Prostate gland (tissue), 2 donors: ENCODE data around the gene GNA12. TPM values are rescaled to one million over a fixed set of nuclear protein-coding genes. Genes with fewer than 3 reads are reported as not detected.
"Not testable (repeated sequence)": the region's sequence is repeated elsewhere in the genome, so short reads cannot be mapped to it uniquely, and the experiment has no call there.

Experiments
- DNase-seq: peaks from one replicate; pipeline ENCODE4 v3.0.0-alpha.2; 2019; ENCODE audit warnings: low spot score
- H3K27ac ChIP-seq, 2 donors: fragments of 200-600 bp; sonication (generic); 2 replicates each; pipeline ENCODE4 v1.5.1; 2017 to 2019
- H3K27me3 ChIP-seq: fragments of 200-600 bp; sonication (generic); replicated peaks from 2 replicates; pipeline ENCODE4 v1.5.1; 2019; ENCODE audit not compliant: insufficient read depth
- H3K36me3 ChIP-seq, 2 donors: fragments of 200-600 bp; sonication (generic); 1 replicate in 1 of 2; 2 replicates in 1 of 2; pipeline versions ENCODE4 v1.5.1 to v1.8.1; 2017 to 2019
- H3K4me1 ChIP-seq: fragments of 200-600 bp; sonication (generic); replicated peaks from 2 replicates; pipeline ENCODE4 v1.5.1; 2019
- H3K4me3 ChIP-seq, 2 donors: fragments of 200-600 bp; sonication (generic); 2 replicates each; pipeline ENCODE4 v1.5.1; 2017 to 2019
- H3K9me3 ChIP-seq: fragments of 200-600 bp; sonication (generic); 2 replicates; pipeline ENCODE4 v1.5.1; 2017
- POLR2A ChIP-seq: fragments of 450-650 bp; IDR thresholded peaks from one replicate; pipeline ENCODE4 v1.6.1; 2016; ENCODE audit warnings: antibody characterized with exemption, mild to moderate bottlenecking
- POLR2AphosphoS5 ChIP-seq: sonication (generic); formaldehyde crosslinking; IDR thresholded peaks from one replicate; pipeline ENCODE4 v1.6.1; 2017; ENCODE audit warnings: antibody characterized with exemption
- WGBS: methylation state at CpG from one replicate; pipeline ENCODE4 v1.1.5; 2018; 5-methylcytosine and 5-hydroxymethylcytosine counted together
- intact Hi-C: fragments of 100-400 bp; cut with DNase I; formaldehyde crosslinking; loops from one replicate; pipeline ENCODE4 v1.14.2; 2022
- total RNA-seq, 2 donors: library from RNA; depleted of rRNA; stranded (reverse); fragments of >200 nt; gene quantifications; one replicate each; pipeline ENCODE4 v1.1.0, GENCODE V29; 2016
- TF ChIP-seq, protein P1 (sequence below), 4 experiments: fragments of 200-600 bp in 2 of 4; fragments of 450-650 bp in 2 of 4; sonication (generic) in 2 of 4; IDR thresholded peaks; 1 replicate in 3 of 4; 2 replicates in 1 of 4; pipeline ENCODE4 v1.5.1; 2016 to 2019; ENCODE audit warnings: antibody characterized with exemption in 4 of 4, mild to moderate bottlenecking in 2 of 4, moderate library complexity in 2 of 4

Gene GNA12
- total RNA-seq, 2 donors from 2014 or later, result 22.6 to 102 TPM

DNA sequence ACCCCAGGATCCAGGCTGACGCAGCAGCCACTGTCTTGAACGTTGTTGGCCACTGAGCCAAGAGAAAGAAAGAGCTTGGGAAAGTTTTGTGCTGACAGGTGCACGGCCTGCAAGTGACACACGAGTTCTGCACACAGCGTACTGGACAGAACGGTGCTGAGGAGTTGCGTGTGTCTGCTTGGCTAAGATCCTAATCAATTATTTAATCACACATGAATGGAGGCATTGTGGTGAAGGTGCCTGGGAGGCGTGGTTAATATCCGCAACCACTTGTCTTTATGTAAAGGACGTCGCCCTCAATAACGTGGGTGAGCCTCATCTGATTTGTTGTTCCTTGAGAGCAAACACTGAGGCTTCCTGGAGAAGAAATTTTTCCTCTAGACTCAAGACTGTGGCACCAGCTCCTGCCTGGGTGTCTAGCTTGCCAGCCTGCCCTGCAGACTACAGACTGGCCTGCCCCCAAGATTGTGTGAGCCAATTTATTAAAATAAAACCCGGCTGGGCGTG lies 16.6 kb upstream of the GNA12 start:
- TF ChIP-seq POLR2A (no peak), POLR2AphosphoS5 (peak; percentile 94)
- no peaks in the 10 kb centered on the region for H3K4me1 ChIP-seq
- no peaks in the 10 kb centered on the region for H3K9me3 ChIP-seq
- no peak overlapping the region for H3K4me3 ChIP-seq
- H3K27ac ChIP-seq, result peak overlapping the region; percentile 23 to 29
- no peaks in the 10 kb centered on the region for H3K27me3 ChIP-seq
- DNase-seq, result peak; percentile 89
- 46% methylated on average over 14 of the region's 14 CpGs for WGBS
- no peaks in the 10 kb centered on the region for H3K36me3 ChIP-seq
- intact Hi-C loops, result loop anchor here (10.0 kb wide), 1 partner anchor 294 kb away; no protein-coding TSS in a partner anchor

DNA sequence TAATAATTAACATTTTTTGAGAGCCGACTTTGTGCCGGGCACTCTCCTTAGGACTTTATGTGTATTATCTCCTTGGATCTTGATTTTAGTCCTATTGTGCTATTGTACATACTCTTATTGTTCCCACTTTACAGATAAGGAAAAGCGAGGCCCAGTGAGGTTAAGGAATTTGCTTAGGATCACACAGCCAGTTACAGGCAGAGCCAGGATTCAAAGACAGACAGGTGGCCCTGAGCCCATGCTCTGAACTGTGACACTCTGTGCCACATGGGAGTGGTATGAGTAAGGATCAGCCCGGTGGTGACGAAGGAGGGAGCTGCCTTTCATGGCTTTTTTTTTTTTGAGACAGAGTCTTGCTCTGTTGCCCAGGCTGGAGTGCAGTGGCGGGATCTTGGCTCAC lies 15.8 kb upstream of the GNA12 start:
- Histone ChIP-seq H3K4me3 (no peak overlapping the region), H3K4me1 (no peaks in the 10 kb centered on the region), H3K27me3 (no peaks in the 10 kb centered on the region), H3K36me3 (no peaks in the 10 kb centered on the region), H3K27ac (peak overlapping the region; percentile 23 to 29), H3K9me3 (no peaks in the 10 kb centered on the region)
- intact Hi-C loops, result loop anchor here (10.0 kb wide), 2 partner anchors 285 to 295 kb away; no protein-coding TSS in a partner anchor
- 72% methylated on average over 6 of the region's 6 CpGs for WGBS
- no peak for DNase-seq
- TF ChIP-seq POLR2AphosphoS5 (no peak), POLR2A (no peak)
- TF ChIP-seq, protein P1, sequence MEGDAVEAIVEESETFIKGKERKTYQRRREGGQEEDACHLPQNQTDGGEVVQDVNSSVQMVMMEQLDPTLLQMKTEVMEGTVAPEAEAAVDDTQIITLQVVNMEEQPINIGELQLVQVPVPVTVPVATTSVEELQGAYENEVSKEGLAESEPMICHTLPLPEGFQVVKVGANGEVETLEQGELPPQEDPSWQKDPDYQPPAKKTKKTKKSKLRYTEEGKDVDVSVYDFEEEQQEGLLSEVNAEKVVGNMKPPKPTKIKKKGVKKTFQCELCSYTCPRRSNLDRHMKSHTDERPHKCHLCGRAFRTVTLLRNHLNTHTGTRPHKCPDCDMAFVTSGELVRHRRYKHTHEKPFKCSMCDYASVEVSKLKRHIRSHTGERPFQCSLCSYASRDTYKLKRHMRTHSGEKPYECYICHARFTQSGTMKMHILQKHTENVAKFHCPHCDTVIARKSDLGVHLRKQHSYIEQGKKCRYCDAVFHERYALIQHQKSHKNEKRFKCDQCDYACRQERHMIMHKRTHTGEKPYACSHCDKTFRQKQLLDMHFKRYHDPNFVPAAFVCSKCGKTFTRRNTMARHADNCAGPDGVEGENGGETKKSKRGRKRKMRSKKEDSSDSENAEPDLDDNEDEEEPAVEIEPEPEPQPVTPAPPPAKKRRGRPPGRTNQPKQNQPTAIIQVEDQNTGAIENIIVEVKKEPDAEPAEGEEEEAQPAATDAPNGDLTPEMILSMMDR (IDR thresholded peaks at IDR 0.05), result no peak

DNA sequence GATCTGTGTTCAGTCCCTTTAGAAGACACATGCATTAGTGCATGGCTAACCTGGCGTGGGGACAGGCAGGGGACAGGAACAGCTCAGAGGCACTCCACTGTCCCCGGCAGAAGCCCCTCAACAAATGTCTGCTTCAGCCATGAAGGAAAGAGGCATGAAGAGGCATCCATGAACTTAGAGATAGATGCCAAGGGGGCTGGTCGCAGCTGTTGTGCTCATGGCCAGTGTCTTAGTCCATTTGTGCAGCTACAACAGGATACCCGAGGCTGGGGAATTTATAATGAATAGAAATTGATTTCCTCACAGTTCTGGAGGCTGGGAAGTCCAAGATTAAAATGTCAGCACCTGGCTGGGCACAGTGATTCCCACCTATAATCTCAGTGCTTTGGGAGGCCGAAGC lies 14.5 kb upstream of the GNA12 start:
- no peak for DNase-seq
- no peak overlapping the region for H3K27ac ChIP-seq
- no peaks in the 10 kb centered on the region for H3K36me3 ChIP-seq
- no peaks in the 10 kb centered on the region for H3K27me3 ChIP-seq
- TF ChIP-seq, protein P1 (IDR thresholded peaks at IDR 0.05), result no peak
- TF ChIP-seq POLR2A, result no peak
- TF ChIP-seq POLR2AphosphoS5, result no peak
- intact Hi-C loops, result loop anchor here (10.0 kb wide), 1 partner anchor 284 kb away; no protein-coding TSS in a partner anchor
- no peak overlapping the region for H3K4me3 ChIP-seq
- no peaks in the 10 kb centered on the region for H3K9me3 ChIP-seq
- H3K4me1 ChIP-seq, result no peaks in the 10 kb centered on the region
- 96% methylated on average over 5 of the region's 5 CpGs for WGBS

DNA sequence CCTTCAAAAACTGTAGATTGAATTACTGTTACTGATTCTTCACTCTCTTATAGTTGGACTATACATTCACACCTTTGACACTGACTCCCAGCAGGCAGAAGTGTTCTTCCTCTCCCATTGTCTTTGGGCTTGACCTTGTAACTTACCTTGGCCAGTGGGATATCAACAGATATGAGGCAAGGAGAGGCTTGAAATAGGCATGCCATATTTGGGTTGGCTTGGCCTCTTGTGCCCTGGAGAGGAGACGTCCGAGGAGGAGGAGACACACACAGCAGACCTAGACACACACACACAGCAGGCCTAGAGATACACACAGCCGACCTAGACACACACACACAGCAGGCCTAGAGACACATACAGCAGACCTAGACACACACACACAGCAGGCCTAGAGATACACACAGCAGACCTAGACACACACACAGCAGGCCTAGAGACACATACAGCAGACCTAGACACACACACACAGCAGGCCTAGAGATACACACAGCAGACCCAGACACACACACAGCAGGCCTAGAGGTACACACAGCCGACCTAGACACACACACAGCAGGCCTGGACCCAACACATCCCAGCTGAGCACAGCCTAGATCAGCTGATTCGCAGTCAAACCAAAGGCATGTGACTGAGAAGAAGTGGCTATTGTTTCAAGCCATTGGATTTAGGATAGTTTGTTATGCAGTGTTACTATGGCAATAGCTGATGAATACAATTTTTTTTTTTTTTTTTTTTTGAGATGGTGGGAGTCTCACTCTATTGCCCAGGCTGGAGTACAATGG lies 12.5 kb upstream of the GNA12 start:
- no peak overlapping the region for H3K27ac ChIP-seq
- TF ChIP-seq, protein P1 (IDR thresholded peaks at IDR 0.05), result no peak
- TF ChIP-seq POLR2A, result no peak
- TF ChIP-seq POLR2AphosphoS5, result no peak
- H3K4me1 ChIP-seq, result no peaks in the 10 kb centered on the region
- H3K36me3 ChIP-seq, result no peaks in the 10 kb centered on the region
- DNase-seq, result no peak
- no peak overlapping the region for H3K4me3 ChIP-seq
- H3K9me3 ChIP-seq, result no peaks in the 10 kb centered on the region
- intact Hi-C loops, result loop anchor here (10.0 kb wide), 1 partner anchor 282 kb away; no protein-coding TSS in a partner anchor
- H3K27me3 ChIP-seq, result no peaks in the 10 kb centered on the region
- 87% methylated on average over 5 of the region's 5 CpGs for WGBS

DNA sequence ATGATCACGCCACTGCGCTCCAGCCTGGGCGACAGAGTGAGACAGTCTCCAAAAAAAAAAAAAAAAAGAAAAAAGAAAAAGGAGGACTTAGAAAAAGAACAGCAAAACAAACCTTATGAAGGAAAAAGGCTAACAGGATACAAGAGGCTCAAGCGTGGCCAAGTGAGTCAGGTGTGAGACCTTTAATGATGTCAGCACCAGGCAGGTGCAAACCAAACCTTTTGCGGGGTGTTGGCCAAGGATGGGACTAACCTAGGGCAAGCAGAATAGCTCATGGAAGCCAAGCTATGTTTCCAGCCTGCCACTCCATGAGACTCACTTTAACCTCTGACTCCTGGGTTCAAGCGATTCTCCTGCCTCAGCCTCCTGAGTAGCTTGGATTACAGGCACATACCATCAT lies 11.3 kb upstream of the GNA12 start:
- WGBS, result 92% methylated on average over 6 of the region's 6 CpGs
- intact Hi-C loops, result loop anchor here (10.0 kb wide), 1 partner anchor 281 kb away; no protein-coding TSS in a partner anchor
- no peak for DNase-seq
- Histone ChIP-seq H3K9me3 (no peaks in the 10 kb centered on the region), H3K4me1 (no peaks in the 10 kb centered on the region), H3K27me3 (no peaks in the 10 kb centered on the region), H3K4me3 (no peak overlapping the region), H3K36me3 (no peaks in the 10 kb centered on the region), H3K27ac (no peak overlapping the region)
- no peak for TF ChIP-seq POLR2A

DNA sequence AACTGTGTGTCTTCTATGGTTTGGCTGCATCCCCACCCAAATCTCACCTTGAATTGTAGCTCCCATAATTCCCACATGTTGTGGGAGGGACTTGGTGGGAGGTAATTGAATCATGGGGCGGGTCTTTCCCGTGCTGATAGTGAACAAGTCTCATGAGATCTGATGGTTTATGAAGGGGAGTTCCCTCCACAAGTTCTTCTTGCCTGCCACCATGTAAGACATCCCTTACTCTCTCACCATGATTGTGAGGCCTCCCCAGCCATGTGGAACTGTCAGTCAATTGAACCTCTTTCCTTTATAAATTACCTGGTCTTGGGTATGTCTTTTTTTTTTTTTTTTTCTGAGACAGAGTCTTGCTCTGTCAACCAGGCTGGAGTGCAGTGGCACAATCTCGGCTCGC lies 9.4 kb upstream of the GNA12 start:
- 83% methylated on average over 4 of the region's 4 CpGs for WGBS
- not testable (repeated sequence) for H3K4me1 ChIP-seq, DNase-seq, H3K27ac ChIP-seq, H3K9me3 ChIP-seq, H3K36me3 ChIP-seq, H3K4me3 ChIP-seq, H3K27me3 ChIP-seq
- intact Hi-C loops, result loop anchor here (10.0 kb wide), 1 partner anchor 279 kb away; no protein-coding TSS in a partner anchor
